ENCODE data around the gene CELF4. TPM values are rescaled to one million over a fixed set of nuclear protein-coding genes. Genes with fewer than 3 reads are reported as not detected.

The CELF4 gene
- total RNA-seq, 4 donors from 2014 or later, result not detected

GRCh38 chr18:37274309-37275236 lies 291.0 kb downstream of the CELF4 start:
- peaks cover 0 to 44% of the 10 kb centered on the region in 2 donors for H3K27me3 ChIP-seq
- H3K9me3 ChIP-seq, result no peaks in the 10 kb centered on the region
- TF ChIP-seq POLR2A (IDR thresholded peaks at IDR 0.05), result no peak
- TF ChIP-seq CTCF (IDR thresholded peaks at IDR 0.05), result no peak
- no peak for TF ChIP-seq EP300 (IDR thresholded peaks at IDR 0.05)
- no peak for DNase-seq (ENCODE audit: low spot score in 2 of 2)
- H3K36me3 ChIP-seq, result no peaks in the 10 kb centered on the region
- H3K4me3 ChIP-seq, result no peak overlapping the region
- no peak overlapping the region for H3K27ac ChIP-seq
- 11 to 12% methylated on average over 62 to 71 of the region's 82 CpGs for WGBS, 2 donors
- H3K4me1 ChIP-seq, result peaks cover 0 to 12% (median 0%) of the 10 kb centered on the region in 4 donors

- no peak overlapping the region for H3K27ac ChIP-seq
- no peak overlapping the region for H3K4me3 ChIP-seq
- no peak for TF ChIP-seq POLR2A (IDR thresholded peaks at IDR 0.05)
- TF ChIP-seq EP300 (IDR thresholded peaks at IDR 0.05), result no peak
- no peak for TF ChIP-seq CTCF (IDR thresholded peaks at IDR 0.05)
- H3K27me3 ChIP-seq, result peaks cover 0 to 44% of the 10 kb centered on the region in 2 donors
- WGBS, 2 donors, result 84 to 100% methylated on average over 2 to 16 of the region's 16 CpGs
- H3K36me3 ChIP-seq, result no peaks in the 10 kb centered on the region
- no peak for DNase-seq (ENCODE audit: low spot score in 2 of 2)
- no peaks in the 10 kb centered on the region for H3K9me3 ChIP-seq
- H3K4me1 ChIP-seq, result peaks cover 0 to 12% (median 0%) of the 10 kb centered on the region in 4 donors
Measured at GRCh38 chr18:37272841-37273240, 292.8 kb downstream of the CELF4 start.

- Histone ChIP-seq H3K36me3 (no peaks in the 10 kb centered on the region), H3K27ac (no peak overlapping the region), H3K4me3 (no peak overlapping the region), H3K27me3 (peaks cover 0 to 44% of the 10 kb centered on the region in 2 donors), H3K4me1 (peaks cover 0 to 12% (median 0%) of the 10 kb centered on the region in 4 donors), H3K9me3 (no peaks in the 10 kb centered on the region)
- DNase-seq (ENCODE audit: low spot score in 2 of 2), result no peak
- TF ChIP-seq EP300 (IDR thresholded peaks at IDR 0.05) (no peak), POLR2A (IDR thresholded peaks at IDR 0.05) (no peak), CTCF (IDR thresholded peaks at IDR 0.05) (no peak)
- WGBS, 2 donors, result 25 to 45% methylated on average over 2 of the region's 2 CpGs
Measured at GRCh38 chr18:37272226-37272625, 293.4 kb downstream of the CELF4 start.

GRCh38 chr18:37270666-37271052 lies 294.9 kb downstream of the CELF4 start:
- 78 to 84% methylated on average over 7 of the region's 7 CpGs for WGBS, 2 donors
- H3K4me3 ChIP-seq, result no peak overlapping the region
- TF ChIP-seq EP300 (IDR thresholded peaks at IDR 0.05) (no peak), CTCF (IDR thresholded peaks at IDR 0.05) (no peak), POLR2A (IDR thresholded peaks at IDR 0.05) (no peak)
- H3K36me3 ChIP-seq, result no peaks in the 10 kb centered on the region
- DNase-seq (ENCODE audit: low spot score in 2 of 2), result no peak
- peaks cover 0 to 12% (median 0%) of the 10 kb centered on the region in 4 donors for H3K4me1 ChIP-seq
- H3K9me3 ChIP-seq, result no peaks in the 10 kb centered on the region
- H3K27me3 ChIP-seq, result peaks cover 0 to 29% of the 10 kb centered on the region in 2 donors
- no peak overlapping the region for H3K27ac ChIP-seq

GRCh38 chr18:37270038-37270665 lies 295.4 kb downstream of the CELF4 start:
- H3K36me3 ChIP-seq, result no peaks in the 10 kb centered on the region
- H3K9me3 ChIP-seq, result no peaks in the 10 kb centered on the region
- peaks cover 0 to 24% of the 10 kb centered on the region in 2 donors for H3K27me3 ChIP-seq
- H3K4me3 ChIP-seq, result no peak overlapping the region
- no peak overlapping the region for H3K27ac ChIP-seq
- H3K4me1 ChIP-seq, result peaks cover 0 to 12% (median 0%) of the 10 kb centered on the region in 4 donors
- DNase-seq (ENCODE audit: low spot score in 2 of 2), result peak; percentile 18 to 59
- 18 to 22% methylated on average over 8 of the region's 8 CpGs for WGBS, 2 donors
- TF ChIP-seq EP300 (IDR thresholded peaks at IDR 0.05), result no peak
- no peak for TF ChIP-seq CTCF (IDR thresholded peaks at IDR 0.05)
- TF ChIP-seq POLR2A (IDR thresholded peaks at IDR 0.05), result no peak
